Erythroblast (primary cell): ENCODE results near the gene ACOT4.
"Not testable (repeated sequence)": the region's sequence is repeated elsewhere in the genome, so short reads cannot be mapped to it uniquely, and the experiment has no call there.

Experiments
- DNase-seq, 2 experiments: peaks; one replicate each; lab custom pipeline; 2025; lab: John Stamatoyannopoulos, UW
- GATA1 ChIP-seq: IDR thresholded peaks from 2 replicates; pipeline ENCODE4 v1.6.1; 2011; ENCODE audit warnings: low read depth, mild to moderate bottlenecking, control low read depth, low read length, moderate library complexity
- POLR2A ChIP-seq: IDR thresholded peaks from 2 replicates; pipeline ENCODE4 v1.6.1; 2011; ENCODE audit warnings: mild to moderate bottlenecking, low read length

The ACOT4 gene

GRCh38 chr14:73612339-73613045 lies 20.8 kb downstream of the ACOT4 start, which contains the start of gene ACOT6:
TSS of gene ACOT6 (plus strand) at chr14:73612517. CDS start at chr14:73612572, 55 bp downstream.
- peak; percentile 75 to 81 for DNase-seq
- TF ChIP-seq POLR2A (peak; percentile 21), GATA1 (no peak)

GRCh38 chr14:73613046-73613383 lies 21.3 kb downstream of the ACOT4 start:
- DNase-seq, result peak in 1 of 2 experiments; percentile 36
- no peak for TF ChIP-seq POLR2A
- TF ChIP-seq GATA1, result no peak

- TF ChIP-seq POLR2A, result no peak
- no peak for TF ChIP-seq GATA1
- no peak for DNase-seq
These were observed 21.8 kb downstream of the ACOT4 start for GRCh38 chr14:73613419-73613963.

GRCh38 chr14:73616831-73617230 lies 25.2 kb downstream of the ACOT4 start:
- no peak for DNase-seq
- TF ChIP-seq POLR2A (no peak), GATA1 (no peak)

GRCh38 chr14:73619524-73619923 lies 27.9 kb downstream of the ACOT4 start:
- DNase-seq, result no peak

GRCh38 chr14:73620268-73620667 lies 28.6 kb downstream of the ACOT4 start:
- TF ChIP-seq POLR2A, result no peak
- no peak for TF ChIP-seq GATA1
- no peak for DNase-seq

More at GRCh38 chr14:73619524-73619923, 27.9 kb downstream of the ACOT4 start:
- TF ChIP-seq GATA1 (no peak), POLR2A (no peak)

- no peak for DNase-seq
- TF ChIP-seq GATA1 (no peak), POLR2A (no peak)
These were observed 31.9 kb downstream of the ACOT4 start for GRCh38 chr14:73623504-73624054.

- TF ChIP-seq GATA1, result no peak
- no peak for TF ChIP-seq POLR2A
- DNase-seq, result no peak
These were observed 34.0 kb downstream of the ACOT4 start for GRCh38 chr14:73625706-73626105.

- TF ChIP-seq POLR2A (no peak), GATA1 (no peak)
- DNase-seq, result no peak
These were observed 35.5 kb downstream of the ACOT4 start for GRCh38 chr14:73627151-73627558.

GRCh38 chr14:73630009-73630780 lies 38.5 kb downstream of the ACOT4 start:
- DNase-seq, result peak; percentile 14 to 50
- TF ChIP-seq GATA1, result no peak

GRCh38 chr14:73633116-73634010 lies 41.7 kb downstream of the ACOT4 start:
- no peak for TF ChIP-seq POLR2A
- no peak for TF ChIP-seq GATA1
- DNase-seq, result peak; percentile 73 to 82

- DNase-seq, result peak; percentile 31 to 44
These were observed 42.5 kb downstream of the ACOT4 start for GRCh38 chr14:73634011-73634833.

GRCh38 chr14:73636355-73636754 lies 44.7 kb downstream of the ACOT4 start:
- DNase-seq, result not testable (repeated sequence)

More at GRCh38 chr14:73634011-73634833, 42.5 kb downstream of the ACOT4 start:
- TF ChIP-seq GATA1, result no peak
- no peak for TF ChIP-seq POLR2A
